Hepatocyte (in vitro differentiated cells): ENCODE data around the gene LDLRAD4. TPM values are rescaled to one million over a fixed set of nuclear protein-coding genes. Genes with fewer than 3 reads are reported as not detected.
A peak's percentile ranks its signal among the peaks of the same experiment; 100 is the strongest.

Experiments
- DNase-seq: peaks from one replicate; pipeline ENCODE4 v3.0.0-alpha.2; 2016; ENCODE audit warnings: low spot score
- H2AFZ ChIP-seq: fragments of 200-600 bp; sonication (generic); 2 replicates; pipeline ENCODE4 v1.6.0; 2016; ENCODE audit warnings: antibody characterized with exemption, mild to moderate bottlenecking
- H3K27ac ChIP-seq: fragments of 200-600 bp; sonication (generic); 2 replicates; pipeline ENCODE4 v1.5.1; 2016; ENCODE audit warnings: mild to moderate bottlenecking
- H3K27me3 ChIP-seq: fragments of 200-600 bp; sonication (generic); 2 replicates; pipeline ENCODE4 v1.6.1; 2016
- H3K36me3 ChIP-seq: fragments of 200-600 bp; sonication (generic); replicated peaks from 2 replicates; pipeline ENCODE4 v1.5.1; 2016; ENCODE audit warnings: low read depth; ENCODE audit not compliant: insufficient read depth
- H3K4me1 ChIP-seq: fragments of 200-600 bp; sonication (generic); 2 replicates; pipeline ENCODE4 v1.5.1; 2016; ENCODE audit warnings: mild to moderate bottlenecking, moderate library complexity; ENCODE audit not compliant: insufficient read depth
- H3K4me2 ChIP-seq: fragments of 200-600 bp; sonication (generic); 2 replicates; pipeline ENCODE4 v1.6.0; 2016
- H3K4me3 ChIP-seq: fragments of 200-600 bp; sonication (generic); 2 replicates; pipeline ENCODE4 v1.5.1; 2016; ENCODE audit warnings: mild to moderate bottlenecking
- H3K79me2 ChIP-seq: fragments of 200-600 bp; sonication (generic); 2 replicates; pipeline ENCODE4 v1.6.0; 2017; ENCODE audit warnings: mild to moderate bottlenecking
- H3K9me2 ChIP-seq: fragments of 200-600 bp; sonication (generic); replicated peaks from 2 replicates; pipeline ENCODE4 v1.6.0; 2017; ENCODE audit warnings: mild to moderate bottlenecking; ENCODE audit not compliant: insufficient read depth
- H3K9me3 ChIP-seq: fragments of 200-600 bp; sonication (generic); 2 replicates; pipeline ENCODE4 v1.5.1; 2016; ENCODE audit warnings: low read depth, mild to moderate bottlenecking
- H4K20me1 ChIP-seq: fragments of 200-600 bp; sonication (generic); 2 replicates; pipeline ENCODE4 v1.6.0; 2016; ENCODE audit warnings: mild to moderate bottlenecking; ENCODE audit not compliant: insufficient read depth, poor library complexity, severe bottlenecking
- EZH2 ChIP-seq: fragments of 200-600 bp; sonication (generic); IDR thresholded peaks from 2 replicates; pipeline ENCODE4 v1.6.1; 2016; ENCODE audit warnings: antibody characterized with exemption, mild to moderate bottlenecking, borderline replicate concordance
- EZH2phosphoT487 ChIP-seq: fragments of 200-600 bp; sonication (generic); IDR thresholded peaks from one replicate; pipeline ENCODE4 v1.6.1; 2018; ENCODE audit warnings: antibody characterized with exemption, mild to moderate bottlenecking, low read depth, moderate library complexity; ENCODE audit not compliant: unreplicated experiment, severe bottlenecking
- WGBS: methylation state at CpG from one replicate; pipeline ENCODE4 v1.1.6; 2016; ENCODE audit warnings: low lambda C conversion rate; ENCODE audit errors: missing lambda C conversion rate; 5-methylcytosine and 5-hydroxymethylcytosine counted together
- polyA plus RNA-seq: library from polyadenylated mRNA; unstranded; fragments of >200 nt; fragmentation: Nextera tagmentation; extraction: Ambion mirVana; gene quantifications from 2 replicates; pipeline ENCODE4 v1.2.1, GENCODE V29; 2016
- total RNA-seq: library from RNA; depleted of rRNA; stranded (reverse); fragments of >200 nt; gene quantifications from 2 replicates; pipeline ENCODE4 v1.2.3, GENCODE V29; 2014
- TF ChIP-seq, protein P1 (sequence below): fragments of 200-600 bp; sonication (generic); IDR thresholded peaks from 2 replicates; pipeline ENCODE4 v1.5.1; 2016; ENCODE audit warnings: antibody characterized with exemption, mild to moderate bottlenecking; ENCODE audit not compliant: poor library complexity

LDLRAD4 gene
- total and polyA plus RNA-seq, 2 experiments from 2014 or later, result 15.1 to 29.0 TPM

DNA sequence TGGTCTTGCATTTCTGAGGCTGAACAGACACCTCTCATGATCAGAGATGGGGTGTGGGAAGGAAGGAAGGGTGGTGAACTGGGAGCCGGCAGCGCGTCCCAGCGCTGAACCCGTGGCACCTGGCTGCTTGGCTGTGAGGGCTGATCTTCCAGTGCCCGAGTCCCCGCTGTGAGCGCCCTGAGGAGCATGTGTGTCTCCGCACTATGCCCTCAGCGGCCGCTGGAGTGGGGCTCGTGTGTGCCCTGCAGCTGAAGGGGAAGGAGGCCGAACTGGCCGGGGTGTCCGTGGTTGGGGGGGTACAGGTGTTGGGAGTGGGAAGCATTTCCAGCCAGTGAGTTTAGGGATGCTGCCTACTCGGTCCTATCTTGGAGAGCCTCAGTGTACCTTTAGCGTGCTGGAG is 82.2 kb downstream of the LDLRAD4 start:
- no peaks in the 10 kb centered on the region for H3K36me3 ChIP-seq
- no peaks in the 10 kb centered on the region for H4K20me1 ChIP-seq
- no peaks in the 10 kb centered on the region for H3K79me2 ChIP-seq
- DNase-seq, result no peak
- H3K4me3 ChIP-seq, result no peak overlapping the region
- H3K27me3 ChIP-seq, result no peaks in the 10 kb centered on the region
- H3K9me3 ChIP-seq, result no peaks in the 10 kb centered on the region
- H3K27ac ChIP-seq, result no peak overlapping the region
- 92% methylated on average over 17 of the region's 17 CpGs for WGBS
- H3K9me2 ChIP-seq, result no peaks in the 10 kb centered on the region
- H3K4me2 ChIP-seq, result no peak overlapping the region
- H3K4me1 ChIP-seq, result peaks cover 10% of the 10 kb centered on the region
- TF ChIP-seq, protein P1, sequence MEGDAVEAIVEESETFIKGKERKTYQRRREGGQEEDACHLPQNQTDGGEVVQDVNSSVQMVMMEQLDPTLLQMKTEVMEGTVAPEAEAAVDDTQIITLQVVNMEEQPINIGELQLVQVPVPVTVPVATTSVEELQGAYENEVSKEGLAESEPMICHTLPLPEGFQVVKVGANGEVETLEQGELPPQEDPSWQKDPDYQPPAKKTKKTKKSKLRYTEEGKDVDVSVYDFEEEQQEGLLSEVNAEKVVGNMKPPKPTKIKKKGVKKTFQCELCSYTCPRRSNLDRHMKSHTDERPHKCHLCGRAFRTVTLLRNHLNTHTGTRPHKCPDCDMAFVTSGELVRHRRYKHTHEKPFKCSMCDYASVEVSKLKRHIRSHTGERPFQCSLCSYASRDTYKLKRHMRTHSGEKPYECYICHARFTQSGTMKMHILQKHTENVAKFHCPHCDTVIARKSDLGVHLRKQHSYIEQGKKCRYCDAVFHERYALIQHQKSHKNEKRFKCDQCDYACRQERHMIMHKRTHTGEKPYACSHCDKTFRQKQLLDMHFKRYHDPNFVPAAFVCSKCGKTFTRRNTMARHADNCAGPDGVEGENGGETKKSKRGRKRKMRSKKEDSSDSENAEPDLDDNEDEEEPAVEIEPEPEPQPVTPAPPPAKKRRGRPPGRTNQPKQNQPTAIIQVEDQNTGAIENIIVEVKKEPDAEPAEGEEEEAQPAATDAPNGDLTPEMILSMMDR, result no peak
- TF ChIP-seq EZH2phosphoT487 (no peak), EZH2 (no peak)
- no peak overlapping the region for H2AFZ ChIP-seq

DNA sequence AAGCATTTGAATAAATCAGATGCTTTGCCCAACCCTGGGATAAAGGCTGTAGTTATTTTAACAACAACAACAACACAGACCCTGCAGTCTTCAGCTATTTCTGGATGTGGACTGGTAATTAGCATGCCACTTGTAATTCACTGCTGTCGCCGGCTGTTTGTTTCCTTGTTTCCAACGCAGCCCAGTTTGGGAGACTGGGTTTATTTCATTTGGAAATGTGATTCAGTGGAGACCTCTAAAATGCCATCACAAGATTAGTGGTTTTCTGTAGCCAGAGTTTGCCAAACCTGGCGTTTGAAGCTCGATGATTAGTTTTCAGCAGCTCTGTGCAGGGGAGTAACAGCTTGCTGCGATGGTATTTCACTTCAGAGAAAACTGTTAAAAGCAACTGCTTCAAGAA is 83.5 kb downstream of the LDLRAD4 start:
- Histone ChIP-seq H3K36me3 (no peaks in the 10 kb centered on the region), H4K20me1 (no peaks in the 10 kb centered on the region), H3K9me2 (no peaks in the 10 kb centered on the region), H3K4me3 (no peak overlapping the region), H3K27ac (peak overlapping the region; percentile 24), H3K4me1 (peaks cover 10% of the 10 kb centered on the region), H3K27me3 (no peaks in the 10 kb centered on the region), H2AFZ (no peak overlapping the region), H3K4me2 (no peak overlapping the region), H3K79me2 (no peaks in the 10 kb centered on the region), H3K9me3 (no peaks in the 10 kb centered on the region)
- 52% methylated on average over 6 of the region's 6 CpGs for WGBS
- DNase-seq, result no peak
- no peak for TF ChIP-seq EZH2
- no peak for TF ChIP-seq EZH2phosphoT487
- TF ChIP-seq, protein P1, result no peak

DNA sequence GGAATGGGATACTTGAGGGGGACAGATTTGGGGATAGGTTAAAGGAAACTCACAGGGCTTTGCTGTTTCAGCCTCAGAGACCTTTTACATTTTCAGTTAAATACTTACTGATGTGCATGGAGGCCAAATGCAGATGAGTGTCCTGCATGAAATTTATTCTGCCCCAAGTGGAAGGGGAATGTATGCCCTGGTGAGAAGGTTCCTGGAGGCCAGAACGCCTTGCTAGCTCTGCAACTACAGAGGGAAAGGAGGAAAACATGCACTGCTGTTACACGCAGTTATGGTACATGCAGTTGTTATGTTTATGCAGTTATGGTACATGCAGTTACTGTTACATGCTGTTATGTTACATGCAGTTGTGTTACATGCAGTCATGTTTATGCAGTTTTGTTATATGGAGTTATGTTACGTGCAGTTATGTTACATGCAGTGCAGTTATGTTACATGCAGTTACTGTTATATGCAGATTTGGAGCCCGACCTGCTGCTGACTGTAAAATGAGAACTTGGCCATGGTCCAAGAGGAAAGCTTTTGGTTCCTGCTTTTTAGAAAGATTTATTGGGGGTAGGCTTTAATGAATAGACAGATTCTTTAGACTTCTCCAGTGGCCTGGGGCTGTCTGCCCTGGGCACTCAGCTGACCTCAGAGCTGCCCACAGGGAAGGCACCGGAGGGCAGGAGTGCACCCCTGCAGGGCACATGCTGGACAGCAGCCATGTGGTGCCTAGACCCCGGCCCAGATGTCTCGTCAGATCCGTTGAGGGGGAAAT is 84.1 kb downstream of the LDLRAD4 start:
- no peak overlapping the region for H3K4me2 ChIP-seq
- no peak overlapping the region for H3K4me3 ChIP-seq
- H3K79me2 ChIP-seq, result no peaks in the 10 kb centered on the region
- H3K9me3 ChIP-seq, result no peaks in the 10 kb centered on the region
- no peaks in the 10 kb centered on the region for H3K9me2 ChIP-seq
- TF ChIP-seq, protein P1, result no peak
- TF ChIP-seq EZH2, result no peak
- TF ChIP-seq EZH2phosphoT487, result no peak
- no peak overlapping the region for H2AFZ ChIP-seq
- no peaks in the 10 kb centered on the region for H3K27me3 ChIP-seq
- no peak for DNase-seq
- 64% methylated on average over 8 of the region's 8 CpGs for WGBS
- H3K27ac ChIP-seq, result peak overlapping the region; percentile 24
- H3K4me1 ChIP-seq, result peaks cover 10% of the 10 kb centered on the region
- H3K36me3 ChIP-seq, result no peaks in the 10 kb centered on the region
- H4K20me1 ChIP-seq, result no peaks in the 10 kb centered on the region
